GM13977 (cell line): ENCODE data around the gene AKAP6.

Experiments
- DNase-seq: peaks from one replicate; pipeline ENCODE4 v3.0.0; 2012; ENCODE audit warnings: low spot score
- CTCF ChIP-seq: IDR thresholded peaks from 2 replicates; pipeline ENCODE4 v1.5.1; 2012; ENCODE audit warnings: mild to moderate bottlenecking, control low read depth; ENCODE audit not compliant: insufficient read depth; ENCODE audit errors: extremely low read depth, missing control alignments
- in situ Hi-C: fragments of 300-500 bp; cut with MboI; formaldehyde crosslinking; loops from one replicate; pipeline ENCODE4 v1.12.0; 2022; ENCODE audit warnings: low sequenced_read_pairs, low pct_unique_long_range_greater_than_20kb, mixed read lengths, inconsistent platforms; ENCODE audit not compliant: unreplicated experiment

AKAP6 gene

GRCh38 chr14:32313844-32314376 is 15.2 kb upstream of the AKAP6 start:
- in situ Hi-C loops = no loop called here
- no peak for DNase-seq
- TF ChIP-seq CTCF = no peak

- TF ChIP-seq CTCF = no peak
- in situ Hi-C loops = no loop called here
- no peak for DNase-seq
These were observed 10.9 kb upstream of the AKAP6 start for GRCh38 chr14:32318087-32318795.

GRCh38 chr14:32319368-32320049 is 9.6 kb upstream of the AKAP6 start:
- DNase-seq = no peak
- no peak for TF ChIP-seq CTCF
- in situ Hi-C loops = no loop called here

- in situ Hi-C loops = no loop called here
- no peak for DNase-seq
- no peak for TF ChIP-seq CTCF
These were observed 4.5 kb upstream of the AKAP6 start for GRCh38 chr14:32324601-32325000.

GRCh38 chr14:32327255-32327961 is 1.7 kb upstream of the AKAP6 start:
- no peak for DNase-seq
- no peak for TF ChIP-seq CTCF
- in situ Hi-C loops = no loop called here

GRCh38 chr14:32329690-32330285 is 690 bp downstream of the AKAP6 start:
- in situ Hi-C loops = no loop called here
- TF ChIP-seq CTCF = no peak
- DNase-seq = no peak
